CD8-positive, alpha-beta memory T cell (primary cell): Measurements from ENCODE around the gene PER3. TPM values are rescaled to one million over a fixed set of nuclear protein-coding genes. Genes with fewer than 3 reads are reported as not detected.
"Not testable (repeated sequence)": the region's sequence is repeated elsewhere in the genome, so short reads cannot be mapped to it uniquely, and the experiment has no call there.

Source experiments
- CTCF ChIA-PET: fragments of 350-600 bp; sonication (Branson Sonifier 250); formaldehyde crosslinking; loops from one replicate; lab custom pipeline; 2021; ENCODE audit warnings: antibody characterized with exemption; lab: Charles Lee
- POLR2A ChIA-PET: fragments of 350-600 bp; sonication (Branson Sonifier 250); formaldehyde crosslinking; loops from one replicate; lab custom pipeline; 2021; ENCODE audit warnings: antibody characterized with exemption; lab: Charles Lee
- DNase-seq, 5 donors: peaks; one replicate each; pipeline versions ENCODE4 v3.0.0 to v3.0.0-alpha.2; 2020 to 2022; ENCODE audit warnings: mixed read lengths in 1 of 5
- H3K27ac ChIP-seq: one replicate; pipeline ENCODE4 v1.7.0; 2013; ENCODE audit warnings: low read depth, mild to moderate bottlenecking, low read length, moderate library complexity
- H3K27me3 ChIP-seq: 2 replicates; pipeline ENCODE4 v1.7.0; 2013; ENCODE audit warnings: low read length, mild to moderate bottlenecking; ENCODE audit not compliant: insufficient read depth, poor library complexity, severe bottlenecking
- H3K36me3 ChIP-seq: 2 replicates; pipeline ENCODE4 v1.7.0; 2013; ENCODE audit warnings: mild to moderate bottlenecking, low read length, moderate library complexity; ENCODE audit not compliant: insufficient read depth
- H3K4me1 ChIP-seq: 2 replicates; pipeline ENCODE4 v1.7.0; 2013; ENCODE audit warnings: mild to moderate bottlenecking, low read length, moderate library complexity; ENCODE audit not compliant: insufficient read depth
- H3K4me3 ChIP-seq: 2 replicates; pipeline ENCODE4 v1.7.0; 2013; ENCODE audit warnings: mild to moderate bottlenecking, low read length
- H3K9me3 ChIP-seq: 2 replicates; pipeline ENCODE4 v1.7.0; 2013; ENCODE audit warnings: mild to moderate bottlenecking, low read length
- H3K27ac Mint-ChIP-seq, 8 donors: one replicate each; pipeline ENCODE4 v1.8.0; 2020 to 2021; ENCODE audit warnings: mixed read lengths in 8 of 8, mild to moderate bottlenecking in 6 of 8, inconsistent platforms in 3 of 8, moderate library complexity in 3 of 8
- H3K27me3 Mint-ChIP-seq, 2 donors: one replicate each; pipeline ENCODE4 v1.8.0; 2020 to 2021; ENCODE audit warnings: mixed read lengths in 2 of 2, mild to moderate bottlenecking in 1 of 2, moderate library complexity in 1 of 2
- H3K36me3 Mint-ChIP-seq, 3 donors: one replicate each; pipeline ENCODE4 v1.8.0; 2020 to 2021; ENCODE audit warnings: mixed read lengths in 3 of 3, inconsistent platforms in 1 of 3, mild to moderate bottlenecking in 1 of 3
- H3K4me1 Mint-ChIP-seq, 3 donors: one replicate each; pipeline ENCODE4 v1.8.0; 2020 to 2021; ENCODE audit warnings: mixed read lengths in 3 of 3, inconsistent platforms in 1 of 3, mild to moderate bottlenecking in 1 of 3
- H3K4me3 Mint-ChIP-seq, 7 donors: one replicate each; pipeline ENCODE4 v1.8.0; 2020 to 2021; ENCODE audit warnings: mixed read lengths in 7 of 7, mild to moderate bottlenecking in 6 of 7, moderate library complexity in 4 of 7, inconsistent platforms in 2 of 7
- H3K9me3 Mint-ChIP-seq, 5 donors: one replicate each; pipeline ENCODE4 v1.8.0; 2020 to 2022; ENCODE audit warnings: mixed read lengths in 5 of 5, mild to moderate bottlenecking in 3 of 5, moderate library complexity in 2 of 5, inconsistent platforms in 1 of 5
- polyA plus RNA-seq: library from polyadenylated mRNA; unstranded; fragments of 300-500 nt; fragmentation: Illumina TruSeq; gene quantifications from one replicate; pipeline ENCODE4 v1.2.3, GENCODE V29; 2021
- total RNA-seq, 2 experiments: library from RNA; stranded (reverse); gene quantifications; one replicate each; pipeline ENCODE4 v1.2.3, GENCODE V29; 2021

Gene PER3
- total and polyA plus RNA-seq, 3 experiments from 2014 or later, result 4.7 to 6.3 (median 4.7) TPM

GRCh38 chr1:7791027-7791426, 6.9 kb downstream of the PER3 start:
- H3K27ac Mint-ChIP-seq, H3K27me3 Mint-ChIP-seq, H3K4me1 Mint-ChIP-seq, H3K27ac ChIP-seq, H3K27me3 ChIP-seq, H3K4me1 ChIP-seq, POLR2A ChIA-PET, CTCF ChIA-PET, H3K36me3 ChIP-seq, H3K4me3 ChIP-seq, H3K4me3 Mint-ChIP-seq, DNase-seq: not testable (repeated sequence)
- Mint-ChIP-seq H3K9me3 (peaks cover 4 to 16% (median 12%) of the 10 kb centered on the region in 5 donors), H3K36me3 (peaks cover 23 to 43% (median 42%) of the 10 kb centered on the region in 3 donors)
- peaks cover 12% of the 10 kb centered on the region for H3K9me3 ChIP-seq

- no peaks in the 10 kb centered on the region for H3K36me3 ChIP-seq
- Mint-ChIP-seq H3K27ac (peak overlapping the region in 4 of 8 donors; percentile 18 to 91 (median 42)), H3K27me3 (no peaks in the 10 kb centered on the region), H3K4me3 (no peak overlapping the region), H3K4me1 (no peaks in the 10 kb centered on the region), H3K36me3 (peaks cover 18 to 29% (median 25%) of the 10 kb centered on the region in 3 donors), H3K9me3 (peaks cover 4 to 11% (median 8%) of the 10 kb centered on the region in 5 donors)
- no peaks in the 10 kb centered on the region for H3K4me1 ChIP-seq
- POLR2A ChIA-PET, result no interaction called here
- no peak overlapping the region for H3K4me3 ChIP-seq
- H3K27ac ChIP-seq, result no peak overlapping the region
- CTCF ChIA-PET, result no interaction called here
- H3K9me3 ChIP-seq, result peaks cover 9% of the 10 kb centered on the region
- no peak for DNase-seq
- H3K27me3 ChIP-seq, result no peaks in the 10 kb centered on the region
Observed at GRCh38 chr1:7795406-7795805, 11.3 kb downstream of the PER3 start.

- no peaks in the 10 kb centered on the region for H3K27me3 Mint-ChIP-seq
- Histone ChIP-seq H3K27ac (no peak overlapping the region), H3K4me1 (no peaks in the 10 kb centered on the region), H3K9me3 (no peaks in the 10 kb centered on the region), H3K36me3 (no peaks in the 10 kb centered on the region), H3K4me3 (no peak overlapping the region), H3K27me3 (no peaks in the 10 kb centered on the region)
- ChIA-PET CTCF (interaction anchor here (1.4 kb wide), 1 partner anchor 8 kb away, joined by 3 read pairs; no protein-coding TSS in a partner anchor), POLR2A (no interaction called here)
- H3K9me3 Mint-ChIP-seq, result no peaks in the 10 kb centered on the region
- H3K4me1 Mint-ChIP-seq, result no peaks in the 10 kb centered on the region
- peak overlapping the region in 1 of 8 donors; percentile 14 for H3K27ac Mint-ChIP-seq
- H3K4me3 Mint-ChIP-seq, result no peak overlapping the region
- H3K36me3 Mint-ChIP-seq, result peaks cover 4 to 45% (median 9%) of the 10 kb centered on the region in 3 donors
- no peak for DNase-seq
Observed at GRCh38 chr1:7805460-7805859, 21.4 kb downstream of the PER3 start.

GRCh38 chr1:7808253-7808844, 24.3 kb downstream of the PER3 start:
- Histone ChIP-seq H3K9me3 (peaks cover 2% of the 10 kb centered on the region), H3K4me3 (no peak overlapping the region), H3K27me3 (no peaks in the 10 kb centered on the region), H3K4me1 (no peaks in the 10 kb centered on the region), H3K36me3 (no peaks in the 10 kb centered on the region), H3K27ac (no peak overlapping the region)
- POLR2A ChIA-PET, result no interaction called here
- DNase-seq, result no peak
- Mint-ChIP-seq H3K36me3 (peaks cover 10 to 61% (median 24%) of the 10 kb centered on the region in 3 donors), H3K4me3 (no peak overlapping the region), H3K27ac (no peak overlapping the region), H3K9me3 (peaks cover 5 to 6% (median 6%) of the 10 kb centered on the region in 5 donors), H3K27me3 (no peaks in the 10 kb centered on the region), H3K4me1 (no peaks in the 10 kb centered on the region)
- CTCF ChIA-PET, result interaction anchor here (1.0 to 1.3 kb wide), 2 partner anchors 13 to 168 kb away, joined by 4 to 5 read pairs; no protein-coding TSS in a partner anchor

- Histone ChIP-seq H3K4me3 (no peak overlapping the region), H3K36me3 (no peaks in the 10 kb centered on the region), H3K9me3 (peaks cover 5% of the 10 kb centered on the region), H3K27me3 (no peaks in the 10 kb centered on the region), H3K27ac (no peak overlapping the region), H3K4me1 (no peaks in the 10 kb centered on the region)
- Mint-ChIP-seq H3K36me3 (peaks cover 15 to 59% (median 34%) of the 10 kb centered on the region in 3 donors), H3K27me3 (no peaks in the 10 kb centered on the region), H3K9me3 (peaks cover 13 to 16% (median 14%) of the 10 kb centered on the region in 5 donors), H3K4me3 (no peak overlapping the region), H3K4me1 (no peaks in the 10 kb centered on the region), H3K27ac (no peak overlapping the region)
- POLR2A ChIA-PET, result no interaction called here
- CTCF ChIA-PET, result no interaction called here
- DNase-seq, result no peak
Observed at GRCh38 chr1:7809742-7810141, 25.7 kb downstream of the PER3 start.

- Histone ChIP-seq H3K27me3 (no peaks in the 10 kb centered on the region), H3K36me3 (no peaks in the 10 kb centered on the region), H3K27ac (no peak overlapping the region), H3K4me1 (no peaks in the 10 kb centered on the region), H3K9me3 (peaks cover 5% of the 10 kb centered on the region), H3K4me3 (no peak overlapping the region)
- Mint-ChIP-seq H3K27me3 (no peaks in the 10 kb centered on the region), H3K9me3 (peaks cover 13 to 16% (median 14%) of the 10 kb centered on the region in 5 donors), H3K27ac (no peak overlapping the region), H3K4me3 (no peak overlapping the region), H3K4me1 (no peaks in the 10 kb centered on the region), H3K36me3 (peaks cover 16 to 54% (median 32%) of the 10 kb centered on the region in 3 donors)
- ChIA-PET POLR2A (no interaction called here), CTCF (no interaction called here)
- no peak for DNase-seq
Observed at GRCh38 chr1:7810395-7810794, 26.3 kb downstream of the PER3 start.

- POLR2A ChIA-PET, result no interaction called here
Observed at GRCh38 chr1:7811476-7811875, 27.4 kb downstream of the PER3 start.

GRCh38 chr1:7813677-7814373, 29.7 kb downstream of the PER3 start:
- H3K36me3 Mint-ChIP-seq, result peaks cover 16 to 37% (median 28%) of the 10 kb centered on the region in 3 donors

More at GRCh38 chr1:7811476-7811875, 27.4 kb downstream of the PER3 start:
- Histone ChIP-seq H3K27ac (no peak overlapping the region), H3K4me3 (no peak overlapping the region), H3K9me3 (peaks cover 5% of the 10 kb centered on the region), H3K36me3 (no peaks in the 10 kb centered on the region), H3K4me1 (no peaks in the 10 kb centered on the region), H3K27me3 (no peaks in the 10 kb centered on the region)
- Mint-ChIP-seq H3K27me3 (no peaks in the 10 kb centered on the region), H3K36me3 (peaks cover 16 to 49% (median 28%) of the 10 kb centered on the region in 3 donors), H3K27ac (no peak overlapping the region), H3K4me3 (no peak overlapping the region), H3K4me1 (no peaks in the 10 kb centered on the region), H3K9me3 (peaks cover 13 to 16% (median 14%) of the 10 kb centered on the region in 5 donors)
- no peak for DNase-seq
- CTCF ChIA-PET, result no interaction called here

More at GRCh38 chr1:7813677-7814373, 29.7 kb downstream of the PER3 start:
- peak overlapping the region in 1 of 8 donors; percentile 23 for H3K27ac Mint-ChIP-seq
- no peak overlapping the region for H3K4me3 Mint-ChIP-seq
- Histone ChIP-seq H3K4me1 (no peaks in the 10 kb centered on the region), H3K4me3 (no peak overlapping the region), H3K9me3 (peaks cover 5% of the 10 kb centered on the region), H3K36me3 (no peaks in the 10 kb centered on the region), H3K27me3 (no peaks in the 10 kb centered on the region), H3K27ac (no peak overlapping the region)
- H3K9me3 Mint-ChIP-seq, result peaks cover 13 to 16% (median 14%) of the 10 kb centered on the region in 5 donors
- DNase-seq, result no peak
- CTCF ChIA-PET, result no interaction called here
- H3K27me3 Mint-ChIP-seq, result no peaks in the 10 kb centered on the region
- POLR2A ChIA-PET, result no interaction called here
- H3K4me1 Mint-ChIP-seq, result no peaks in the 10 kb centered on the region
